ENCODE results near the gene ALAS1. TPM values are rescaled to one million over a fixed set of nuclear protein-coding genes. Genes with fewer than 3 reads are reported as not detected.
"Not testable (repeated sequence)": the region's sequence is repeated elsewhere in the genome, so short reads cannot be mapped to it uniquely, and the experiment has no call there.

The ALAS1 gene
- 68.8 TPM for polyA plus RNA-seq (2012; ENCODE audit: insufficient read depth, insufficient read length)

GRCh38 chr3:52197842-52198625 is at the start of gene ALAS1:
Gene ALAS1 (plus strand): TSS chr3:52198160. CDS start chr3:52199242, 1,082 bp downstream.
- H3K4me3 ChIP-seq (ENCODE audit: low read length), result peak within 1 kb of the TSS; percentile 86

GRCh38 chr3:52149021-52149420 is 48.9 kb upstream of the ALAS1 start:
- H3K4me3 ChIP-seq (ENCODE audit: low read length), result no peak overlapping the region
- no peak for DNase-seq (ENCODE audit: low read depth, low spot score)

More at GRCh38 chr3:52197842-52198625, at the start of gene ALAS1:
- peak; percentile 79 for DNase-seq (ENCODE audit: low read depth, low spot score)

GRCh38 chr3:52149726-52150125 is 48.2 kb upstream of the ALAS1 start:
- no peak overlapping the region for H3K4me3 ChIP-seq (ENCODE audit: low read length)
- no peak for DNase-seq (ENCODE audit: low read depth, low spot score)

- no peak overlapping the region for H3K4me3 ChIP-seq (ENCODE audit: low read length)
- no peak for DNase-seq (ENCODE audit: low read depth, low spot score)
Measured at GRCh38 chr3:52150357-52150756, 47.6 kb upstream of the ALAS1 start.

DNA sequence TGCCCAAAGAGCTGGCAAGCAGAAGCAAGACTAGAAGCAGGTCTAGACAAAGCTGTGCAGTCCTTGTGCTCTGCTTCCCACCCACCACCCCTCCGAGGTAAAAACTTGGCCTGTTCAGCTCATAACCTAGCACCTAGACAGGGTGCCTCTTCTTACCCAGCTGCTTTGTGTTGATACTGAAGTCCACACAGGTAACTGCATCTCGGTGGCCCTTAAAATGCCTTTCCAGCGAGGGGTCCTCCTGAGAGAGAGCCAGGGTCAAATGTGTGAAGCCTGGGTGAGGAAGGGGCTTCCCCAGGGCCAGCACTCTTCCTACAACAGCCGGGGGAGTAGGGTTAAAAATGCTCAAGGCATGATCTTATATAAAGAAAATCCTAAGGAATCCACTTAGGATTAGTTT is 47.1 kb upstream of the ALAS1 start:
- no peak overlapping the region for H3K4me3 ChIP-seq (ENCODE audit: low read length)
- DNase-seq (ENCODE audit: low read depth, low spot score), result no peak

- not testable (repeated sequence) for H3K4me3 ChIP-seq (ENCODE audit: low read length); DNase-seq (ENCODE audit: low read depth, low spot score)
Measured at GRCh38 chr3:52151991-52152390, 46.0 kb upstream of the ALAS1 start.

GRCh38 chr3:52153389-52154096 is 44.4 kb upstream of the ALAS1 start:
- DNase-seq (ENCODE audit: low read depth, low spot score), result peak; percentile 60
- H3K4me3 ChIP-seq (ENCODE audit: low read length), result peak overlapping the region; percentile 98

- peak within 1 kb of the TSS; percentile 98 for H3K4me3 ChIP-seq (ENCODE audit: low read length)
- DNase-seq (ENCODE audit: low read depth, low spot score), result peak; percentile 94
Measured at GRCh38 chr3:52154135-52155094, 43.5 kb upstream of the ALAS1 start, which contains the start of gene POC1A. Gene POC1A (minus strand): TSS chr3:52154423. CDS start chr3:52154372, 51 bp downstream.

GRCh38 chr3:52155912-52156311 is 42.0 kb upstream of the ALAS1 start:
- no peak for DNase-seq (ENCODE audit: low read depth, low spot score)
- H3K4me3 ChIP-seq (ENCODE audit: low read length), result no peak overlapping the region

GRCh38 chr3:52159503-52159902 is 38.5 kb upstream of the ALAS1 start:
- DNase-seq (ENCODE audit: low read depth, low spot score), result no peak
- no peak overlapping the region for H3K4me3 ChIP-seq (ENCODE audit: low read length)

DNA sequence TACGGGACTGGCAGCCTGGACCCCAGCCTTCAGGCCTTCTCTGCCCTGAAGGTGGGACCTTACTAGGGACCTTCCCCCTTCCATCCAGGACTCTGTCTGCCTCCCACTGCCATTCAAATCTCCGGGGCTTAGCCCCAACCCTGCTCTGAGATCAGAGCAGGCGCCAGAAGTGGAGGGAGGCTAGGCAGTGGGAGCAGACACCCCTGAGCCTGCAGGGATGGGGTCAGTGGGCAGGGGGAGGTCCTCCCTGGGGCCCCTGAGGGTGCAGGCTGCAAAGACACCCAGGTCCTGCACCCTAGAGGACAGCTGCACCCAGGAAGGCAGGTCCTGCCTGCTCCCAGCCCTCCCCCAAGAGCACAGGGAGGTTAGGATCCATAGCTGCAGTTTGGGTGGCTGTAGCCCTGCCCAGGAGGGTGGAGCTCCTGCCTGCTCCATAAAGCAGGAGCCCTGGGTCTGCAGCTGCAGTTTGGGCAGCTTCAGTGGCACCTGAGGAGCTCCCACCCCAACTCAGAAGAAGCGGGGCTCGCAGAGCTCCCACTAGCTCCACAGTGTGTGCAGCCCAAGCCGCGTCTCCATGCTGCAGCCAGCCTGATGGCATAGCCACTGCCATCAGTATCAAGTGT is 35.6 kb upstream of the ALAS1 start:
- no peak for DNase-seq (ENCODE audit: low read depth, low spot score)

GRCh38 chr3:52167240-52167639 is 30.7 kb upstream of the ALAS1 start:
- H3K4me3 ChIP-seq (ENCODE audit: low read length), result no peak overlapping the region

More for the DNA sequence above, 35.6 kb upstream of the ALAS1 start:
- H3K4me3 ChIP-seq (ENCODE audit: low read length), result no peak overlapping the region

GRCh38 chr3:52170217-52170616 is 27.7 kb upstream of the ALAS1 start:
- H3K4me3 ChIP-seq (ENCODE audit: low read length), result not testable (repeated sequence)

More at GRCh38 chr3:52167240-52167639, 30.7 kb upstream of the ALAS1 start:
- DNase-seq (ENCODE audit: low read depth, low spot score), result no peak

GRCh38 chr3:52171514-52172261 is 26.3 kb upstream of the ALAS1 start:
- DNase-seq (ENCODE audit: low read depth, low spot score), result no peak

More at GRCh38 chr3:52170217-52170616, 27.7 kb upstream of the ALAS1 start:
- DNase-seq (ENCODE audit: low read depth, low spot score), result not testable (repeated sequence)

GRCh38 chr3:52172262-52172757 is 25.6 kb upstream of the ALAS1 start:
- no peak for DNase-seq (ENCODE audit: low read depth, low spot score)
- no peak overlapping the region for H3K4me3 ChIP-seq (ENCODE audit: low read length)

More at GRCh38 chr3:52171514-52172261, 26.3 kb upstream of the ALAS1 start:
- no peak overlapping the region for H3K4me3 ChIP-seq (ENCODE audit: low read length)

DNA sequence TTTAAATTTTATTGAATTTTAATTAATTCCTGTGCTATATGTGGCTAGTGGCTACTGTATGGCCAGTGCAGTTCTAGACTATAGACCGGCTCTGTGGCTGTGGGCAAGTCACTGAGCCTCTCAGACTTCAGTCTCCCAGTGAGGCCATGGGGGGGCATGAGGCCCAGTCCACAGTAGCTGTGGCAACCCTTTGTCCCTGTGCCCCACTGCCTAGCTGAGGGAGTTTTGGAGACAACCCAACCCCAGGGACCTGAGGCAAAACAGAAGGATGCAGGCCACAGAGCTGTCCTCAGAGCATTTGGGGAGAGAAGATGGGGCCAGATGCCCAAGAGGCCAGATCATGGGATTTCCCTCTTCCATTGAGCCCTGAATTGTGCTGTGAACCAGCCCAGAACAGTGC is 24.9 kb upstream of the ALAS1 start:
- no peak for DNase-seq (ENCODE audit: low read depth, low spot score)

DNA sequence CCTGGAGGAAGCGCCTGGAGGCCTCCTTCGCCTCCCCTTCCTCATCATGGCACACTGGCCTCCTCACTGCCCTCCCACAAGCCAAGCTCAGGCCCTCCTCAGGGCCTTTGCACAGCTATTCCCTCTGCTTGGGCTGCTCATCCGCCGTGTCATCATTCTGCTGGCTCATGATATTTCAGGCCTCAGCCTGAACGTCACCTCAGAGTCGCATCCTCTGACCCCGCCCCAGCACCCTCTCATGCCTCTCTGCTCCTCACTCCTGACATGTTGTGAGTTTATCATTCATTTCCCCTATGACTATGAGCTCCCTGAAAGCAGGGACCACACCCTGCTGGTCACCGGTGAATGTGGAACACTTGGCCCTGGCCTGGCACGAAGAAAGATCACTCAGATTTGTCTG is 23.1 kb upstream of the ALAS1 start:
- no peak for DNase-seq (ENCODE audit: low read depth, low spot score)
- no peak overlapping the region for H3K4me3 ChIP-seq (ENCODE audit: low read length)

More for the DNA sequence above, 24.9 kb upstream of the ALAS1 start:
- H3K4me3 ChIP-seq (ENCODE audit: low read length), result no peak overlapping the region
